CD14-positive monocyte (primary cell): ENCODE results near the gene MOB3B. TPM values are rescaled to one million over a fixed set of nuclear protein-coding genes. Genes with fewer than 3 reads are reported as not detected.

Experiments used
- DNase-seq, 3 donors: peaks; one replicate each; pipeline ENCODE4 v3.0.0-alpha.2; 2011 to 2022
- H2AFZ ChIP-seq: 2 replicates; pipeline ENCODE4 v1.6.0; 2012; ENCODE audit warnings: mild to moderate bottlenecking, low read depth, low read length, inconsistent platforms; ENCODE audit not compliant: insufficient read depth, poor library complexity, severe bottlenecking
- H3K27ac ChIP-seq, 2 donors: 1 replicate in 1 of 2; 2 replicates in 1 of 2; pipeline ENCODE4 v1.5.1; 2012 to 2013; ENCODE audit warnings: low read length in 2 of 2, control low read depth in 1 of 2, inconsistent platforms in 1 of 2, low read depth in 1 of 2, mild to moderate bottlenecking in 1 of 2
- H3K27me3 ChIP-seq, 2 donors: one replicate each; pipeline versions ENCODE4 v1.6.0 to v1.6.1; 2011 to 2013; ENCODE audit warnings: low read length in 2 of 2; ENCODE audit not compliant: control insufficient read depth in 2 of 2, insufficient read depth in 2 of 2
- H3K36me3 ChIP-seq, 2 donors: replicated peaks in 1 of 2; 1 replicate in 1 of 2; 2 replicates in 1 of 2; pipeline versions ENCODE4 v1.5.1 to v1.6.1; 2012 to 2013; ENCODE audit warnings: low read length in 2 of 2, control low read depth in 1 of 2, inconsistent platforms in 1 of 2, mild to moderate bottlenecking in 1 of 2; ENCODE audit not compliant: insufficient read depth in 2 of 2, control insufficient read depth in 1 of 2
- H3K4me1 ChIP-seq, 2 donors: 1 replicate in 1 of 2; 2 replicates in 1 of 2; pipeline versions ENCODE4 v1.5.1 to v1.6.1; 2012 to 2013; ENCODE audit warnings: low read length in 2 of 2, control low read depth in 1 of 2, inconsistent platforms in 1 of 2, mild to moderate bottlenecking in 1 of 2, moderate library complexity in 1 of 2; ENCODE audit not compliant: insufficient read depth in 2 of 2, control insufficient read depth in 1 of 2
- H3K4me2 ChIP-seq: replicated peaks from 2 replicates; pipeline ENCODE3; 2012; ENCODE audit warnings: low read length, moderate library complexity, mild to moderate bottlenecking; ENCODE audit not compliant: poor library complexity, severe bottlenecking; ENCODE audit errors: extremely low read depth
- H3K4me3 ChIP-seq, 3 experiments: fragments of 200-600 bp in 1 of 3; sonication (generic) in 1 of 3; replicated peaks in 1 of 3; 1 replicate in 2 of 3; 2 replicates in 1 of 3; pipeline ENCODE4 v1.5.1; 2011 to 2013; ENCODE audit warnings: low read length in 3 of 3, mild to moderate bottlenecking in 3 of 3, control low read depth in 2 of 3, low read depth in 2 of 3, inconsistent platforms in 1 of 3, moderate library complexity in 1 of 3
- H3K79me2 ChIP-seq: 2 replicates; pipeline ENCODE4 v1.6.0; 2012; ENCODE audit warnings: mild to moderate bottlenecking, control low read depth, inconsistent platforms, low read length, moderate library complexity; ENCODE audit not compliant: insufficient read depth
- H3K9ac ChIP-seq: 2 replicates; pipeline ENCODE4 v1.6.0; 2017; ENCODE audit warnings: low read length, mild to moderate bottlenecking; ENCODE audit not compliant: insufficient read depth, poor library complexity, severe bottlenecking
- H3K9me3 ChIP-seq, 2 donors: replicated peaks in 1 of 2; 1 replicate in 1 of 2; 2 replicates in 1 of 2; pipeline versions ENCODE4 v1.5.1 to v1.6.1; 2012 to 2013; ENCODE audit warnings: low read length in 2 of 2, control low read depth in 1 of 2; ENCODE audit not compliant: control insufficient read depth in 1 of 2, insufficient read depth in 1 of 2
- H4K20me1 ChIP-seq: 2 replicates; pipeline ENCODE4 v1.6.0; 2012; ENCODE audit warnings: mild to moderate bottlenecking, low read length, control low read depth, moderate library complexity; ENCODE audit not compliant: insufficient read depth
- H3K27ac Mint-ChIP-seq, 7 donors: one replicate each; pipeline ENCODE4 v1.8.0; 2020; ENCODE audit warnings: mild to moderate bottlenecking in 7 of 7, mixed read lengths in 7 of 7, moderate library complexity in 6 of 7, inconsistent platforms in 2 of 7
- H3K27me3 Mint-ChIP-seq, 3 donors: one replicate each; pipeline ENCODE4 v1.8.0; 2021 to 2022; ENCODE audit warnings: low read depth in 3 of 3, mild to moderate bottlenecking in 3 of 3, mixed read lengths in 3 of 3, moderate library complexity in 3 of 3, inconsistent platforms in 1 of 3
- H3K36me3 Mint-ChIP-seq, 2 donors: one replicate each; pipeline ENCODE4 v1.8.0; 2020; ENCODE audit warnings: mixed read lengths in 2 of 2, inconsistent platforms in 1 of 2, mild to moderate bottlenecking in 1 of 2
- H3K4me1 Mint-ChIP-seq: one replicate; pipeline ENCODE4 v1.8.0; 2020; ENCODE audit warnings: mild to moderate bottlenecking, mixed read lengths
- H3K4me3 Mint-ChIP-seq, 2 donors: one replicate each; pipeline ENCODE4 v1.8.0; 2020; ENCODE audit warnings: mild to moderate bottlenecking in 2 of 2, mixed read lengths in 2 of 2, moderate library complexity in 1 of 2
- H3K9me3 Mint-ChIP-seq, 7 donors: one replicate each; pipeline ENCODE4 v1.8.0; 2020 to 2022; ENCODE audit warnings: mixed read lengths in 7 of 7, mild to moderate bottlenecking in 6 of 7, moderate library complexity in 6 of 7, inconsistent platforms in 2 of 7
- CTCF ChIP-seq: fragments of 200-600 bp; IDR thresholded peaks from one replicate; pipeline ENCODE4 v1.8.0; 2022; ENCODE audit warnings: antibody characterized with exemption, mild to moderate bottlenecking
- WGBS: methylation state at CpG from one replicate; pipeline ENCODE4 v1.1.5; 2013; ENCODE audit warnings: missing lambda C conversion rate; ENCODE audit not compliant: insufficient coverage; 5-methylcytosine and 5-hydroxymethylcytosine counted together
- intact Hi-C, 2 donors: fragments of 100-400 bp; cut with micrococcal nuclease; formaldehyde crosslinking; loops; one replicate each; pipeline versions ENCODE4 v1.15.0 to v1.15.1; 2023
- polyA plus RNA-seq, 3 donors: library from polyadenylated mRNA; depleted of rRNA in 1 of 3; unstranded in 2 of 3; stranded (reverse) in 1 of 3; fragments of 300-500 nt in 2 of 3; fragments of >200 nt in 1 of 3; fragmentation: Illumina TruSeq in 2 of 3; gene quantifications; 1 replicate in 2 of 3; 2 replicates in 1 of 3; pipeline ENCODE4 v1.2.3, GENCODE V29; 2012 to 2021

The MOB3B gene
- polyA plus RNA-seq, 3 donors, result 1.2 to 2.2 (median 1.4) TPM

GRCh38 chr9:27398982-27399653 is 130.5 kb downstream of the MOB3B start:
- Mint-ChIP-seq H3K9me3 (peaks cover 0 to 2% (median 0%) of the 10 kb centered on the region in 7 donors), H3K27ac (no peak overlapping the region), H3K4me3 (no peak overlapping the region), H3K27me3 (no peaks in the 10 kb centered on the region), H3K4me1 (no peaks in the 10 kb centered on the region), H3K36me3 (peaks cover 0 to 2% of the 10 kb centered on the region in 2 donors)
- Histone ChIP-seq H3K36me3 (no peaks in the 10 kb centered on the region), H3K27ac (no peak overlapping the region), H3K79me2 (no peaks in the 10 kb centered on the region), H3K9ac (no peak overlapping the region), H3K27me3 (no peaks in the 10 kb centered on the region), H2AFZ (no peak overlapping the region), H3K4me3 (no peak overlapping the region), H4K20me1 (no peaks in the 10 kb centered on the region), H3K4me2 (no peak overlapping the region), H3K9me3 (no peaks in the 10 kb centered on the region), H3K4me1 (no peaks in the 10 kb centered on the region)
- TF ChIP-seq CTCF, result no peak
- intact Hi-C loops, result no loop called here
- 86% methylated on average over 3 of the region's 3 CpGs for WGBS
- DNase-seq, result no peak

GRCh38 chr9:27396495-27396894 is 133.1 kb downstream of the MOB3B start:
- H3K36me3 Mint-ChIP-seq, result peaks cover 0 to 2% of the 10 kb centered on the region in 2 donors
- DNase-seq, result no peak
- WGBS, result no CpG with 5 or more reads among the region's 2 CpGs
- H3K27me3 Mint-ChIP-seq, result no peaks in the 10 kb centered on the region
- Histone ChIP-seq H3K4me2 (no peak overlapping the region), H3K27ac (no peak overlapping the region), H3K27me3 (no peaks in the 10 kb centered on the region), H3K79me2 (no peaks in the 10 kb centered on the region), H3K9ac (no peak overlapping the region), H4K20me1 (no peaks in the 10 kb centered on the region), H3K36me3 (no peaks in the 10 kb centered on the region), H3K4me1 (no peaks in the 10 kb centered on the region), H2AFZ (no peak overlapping the region), H3K9me3 (no peaks in the 10 kb centered on the region), H3K4me3 (no peak overlapping the region)
- H3K4me1 Mint-ChIP-seq, result no peaks in the 10 kb centered on the region
- no peak overlapping the region for H3K4me3 Mint-ChIP-seq
- H3K9me3 Mint-ChIP-seq, result peaks cover 0 to 2% (median 0%) of the 10 kb centered on the region in 7 donors
- no peak overlapping the region for H3K27ac Mint-ChIP-seq
- intact Hi-C loops, result no loop called here
- TF ChIP-seq CTCF, result no peak
